ENCODE results near the gene DGLUCY.
"Not testable (repeated sequence)": the region's sequence is repeated elsewhere in the genome, so short reads cannot be mapped to it uniquely, and the experiment has no call there.

DGLUCY gene

DNA sequence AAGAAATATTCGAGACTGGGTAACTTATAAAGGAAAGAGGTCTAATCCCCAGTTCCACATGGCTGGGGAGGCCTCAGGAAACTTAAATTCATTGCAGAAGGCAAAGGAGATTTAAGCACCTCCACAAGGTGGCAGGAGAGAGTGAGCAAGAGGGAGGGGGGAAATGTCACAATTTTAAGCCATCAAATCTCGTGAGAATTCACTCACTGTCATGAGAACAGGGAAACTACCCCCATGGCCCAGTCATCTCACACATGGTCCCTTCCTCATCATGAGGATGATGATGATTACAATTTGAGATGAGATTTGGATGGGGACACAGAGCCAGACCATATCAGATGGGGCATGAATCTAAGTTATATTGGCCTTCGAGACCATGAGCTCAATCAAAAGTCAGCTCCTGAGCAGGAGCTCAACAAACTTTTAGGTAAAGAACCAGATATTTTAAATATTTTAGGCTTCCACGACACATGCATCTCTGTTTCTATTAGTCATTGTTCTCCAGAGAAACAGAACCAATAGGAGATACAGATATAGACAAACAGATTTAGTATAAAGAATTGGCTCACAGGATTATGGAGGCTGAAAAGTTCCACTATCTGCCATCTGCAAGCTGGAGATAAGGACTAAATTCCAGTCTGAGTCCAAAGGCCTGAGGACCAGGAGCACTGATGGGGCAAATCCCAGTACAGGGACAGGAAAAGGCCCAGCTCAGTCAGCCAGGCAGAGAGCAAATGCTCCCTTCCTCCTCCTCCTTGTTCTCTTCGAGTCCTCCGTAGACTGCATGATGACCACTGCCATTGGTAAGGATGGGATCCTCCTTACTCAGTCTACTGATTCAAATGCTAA lies 24.9 kb downstream of the DGLUCY start:
- peak; percentile 11 for DNase-seq (ENCODE audit: low read depth)

DNA sequence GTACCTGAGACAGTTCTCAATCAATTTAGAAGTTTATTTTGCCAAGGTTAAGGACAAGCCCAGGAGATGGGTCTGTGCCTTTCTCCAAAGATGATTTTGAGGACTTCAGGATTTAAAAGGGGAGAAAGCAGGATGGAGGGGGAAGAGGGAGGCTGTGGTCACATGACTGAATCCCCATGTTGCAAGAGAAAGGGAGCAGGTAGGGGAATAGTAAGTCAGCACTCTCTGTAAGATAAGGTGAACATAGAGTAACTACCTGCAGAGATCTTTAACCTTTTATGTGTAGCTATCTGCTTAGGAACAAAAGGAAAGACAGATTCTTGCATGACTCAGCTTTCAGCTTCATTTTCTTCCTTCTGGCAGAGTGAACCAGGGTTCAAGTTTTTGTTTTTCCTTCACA lies 25.9 kb downstream of the DGLUCY start:
- DNase-seq (ENCODE audit: low read depth): no peak

DNA sequence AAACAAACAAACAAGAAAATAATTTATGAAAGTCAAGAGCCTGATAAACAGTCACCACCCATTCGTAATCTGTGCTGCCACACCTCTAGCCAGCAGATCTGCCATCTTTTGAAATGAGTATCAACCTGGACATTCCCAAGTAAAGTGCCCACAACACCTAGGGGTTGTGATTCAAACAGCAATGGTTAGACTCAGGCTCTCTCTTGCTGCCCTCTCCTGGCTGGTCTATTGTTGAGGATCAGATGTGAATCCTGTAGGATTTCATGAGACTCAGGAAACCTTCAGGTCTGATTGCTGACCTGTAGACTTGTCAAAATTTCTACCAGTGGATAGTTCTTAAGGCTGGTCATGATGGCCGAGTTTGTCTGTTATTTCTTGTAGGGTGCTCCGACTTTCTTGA lies 26.8 kb downstream of the DGLUCY start:
- DNase-seq (ENCODE audit: low read depth): no peak

DNA sequence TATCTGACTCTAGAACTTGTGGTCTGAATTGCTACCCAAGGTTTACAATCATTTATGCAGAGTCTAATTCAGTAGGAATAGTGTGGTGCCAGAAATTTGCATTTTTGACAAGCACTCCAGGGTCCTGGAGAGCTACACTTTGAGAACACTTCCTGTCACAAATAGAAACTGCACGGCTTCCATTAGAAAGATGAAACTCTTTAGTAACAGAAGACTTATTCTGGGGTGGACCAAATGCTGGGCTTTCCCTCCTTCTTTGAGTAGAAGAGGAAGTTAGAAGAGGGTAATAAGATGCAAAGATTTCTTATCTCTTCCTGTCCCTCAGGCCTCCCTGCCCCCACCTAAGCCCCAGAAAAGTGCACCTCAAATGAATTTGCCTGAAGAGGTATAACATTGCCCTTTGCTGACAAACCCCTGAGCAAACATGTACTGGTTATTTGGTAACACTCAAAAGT lies 28.4 kb downstream of the DGLUCY start:
- no peak for DNase-seq (ENCODE audit: low read depth)

DNA sequence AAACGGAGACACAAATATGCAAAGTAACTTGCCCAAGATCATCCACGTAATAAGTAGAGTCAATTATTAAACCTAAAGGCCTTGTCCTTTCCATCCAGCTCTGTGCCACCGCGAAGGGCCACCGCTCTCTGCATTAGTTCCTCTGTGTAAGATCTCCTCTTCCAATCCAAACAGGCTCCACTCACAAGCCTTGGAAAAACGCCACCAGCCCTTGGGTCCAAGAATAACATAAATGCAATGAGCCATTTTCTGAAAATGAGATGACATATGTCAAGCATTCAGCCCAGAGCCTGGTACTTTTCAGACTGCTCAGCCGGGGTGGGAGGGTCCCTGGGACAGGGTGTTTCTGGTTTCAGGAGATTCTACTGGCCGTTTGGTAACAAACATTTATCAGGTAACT lies 30.0 kb downstream of the DGLUCY start:
- no peak for DNase-seq (ENCODE audit: low read depth)

DNA sequence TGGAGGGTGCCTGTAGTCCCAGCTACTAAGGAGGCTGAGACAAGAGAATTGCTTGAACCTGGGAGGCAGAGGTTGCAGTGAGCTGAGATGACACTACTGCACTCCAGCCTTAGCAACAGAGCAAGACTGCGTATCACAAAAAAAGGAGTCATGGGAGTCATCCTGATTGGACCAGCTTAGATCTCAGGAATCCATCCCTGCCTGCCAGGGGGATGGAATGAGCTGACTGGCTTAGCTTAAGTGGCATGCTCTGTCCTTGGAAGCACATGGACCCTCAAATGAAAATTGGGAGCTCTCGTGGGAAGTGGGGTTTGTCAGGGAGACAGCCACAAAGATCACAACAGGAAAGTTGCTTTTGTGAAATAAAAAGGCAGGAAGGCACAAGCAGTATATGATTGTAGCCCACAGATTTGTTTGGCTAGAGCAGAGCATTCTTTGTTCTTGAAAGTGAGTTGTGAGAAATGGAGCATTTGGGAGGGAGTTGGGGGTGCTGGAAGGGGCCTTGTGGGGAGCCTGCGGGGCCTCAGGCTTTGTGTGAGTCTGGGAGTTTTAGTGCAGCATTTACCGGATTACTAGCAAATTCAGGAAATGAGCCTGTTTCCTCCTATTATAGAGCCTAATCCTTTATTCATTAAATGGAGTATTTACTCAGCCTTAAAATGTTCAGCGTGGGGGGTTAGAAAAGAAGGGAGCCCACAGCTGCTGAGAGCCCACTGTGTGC lies 30.7 kb downstream of the DGLUCY start:
- DNase-seq (ENCODE audit: low read depth): no peak

DNA sequence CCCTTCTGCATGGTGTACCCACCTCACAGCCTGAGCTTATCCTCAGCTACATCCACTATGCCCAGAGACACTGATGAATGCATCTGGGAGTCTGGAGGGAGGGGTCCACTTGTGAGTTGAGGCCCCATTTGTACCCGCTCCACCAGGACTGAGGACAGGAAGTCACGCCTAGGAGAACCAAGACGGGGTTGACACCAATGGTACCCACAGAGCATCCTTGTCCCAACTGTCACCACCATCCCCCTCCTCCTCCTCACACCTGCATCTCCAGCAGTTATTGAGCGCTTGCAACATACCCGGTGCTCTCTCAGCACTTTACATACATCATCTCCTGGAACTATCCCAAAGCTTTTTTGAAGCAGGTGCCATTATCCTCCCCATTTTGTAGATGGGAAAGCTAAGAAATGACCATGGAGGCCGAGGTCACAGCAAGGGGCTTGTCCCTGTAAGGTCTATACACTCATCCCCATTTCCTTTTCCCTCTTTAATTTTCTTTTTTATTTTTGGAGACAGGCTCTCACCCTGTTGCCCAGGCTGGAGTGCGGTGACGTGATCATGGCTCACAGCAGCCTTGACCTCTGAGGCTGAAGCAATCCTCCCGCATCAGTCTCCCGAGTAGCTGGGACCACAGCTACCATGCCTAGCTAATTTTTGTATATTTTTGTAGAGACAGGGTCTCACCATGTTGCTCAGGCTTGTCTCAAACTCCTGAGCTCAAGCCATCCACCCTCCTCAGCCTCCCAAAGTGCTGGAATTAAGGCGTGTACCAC lies 31.7 kb downstream of the DGLUCY start:
- no peak for DNase-seq (ENCODE audit: low read depth)

DNA sequence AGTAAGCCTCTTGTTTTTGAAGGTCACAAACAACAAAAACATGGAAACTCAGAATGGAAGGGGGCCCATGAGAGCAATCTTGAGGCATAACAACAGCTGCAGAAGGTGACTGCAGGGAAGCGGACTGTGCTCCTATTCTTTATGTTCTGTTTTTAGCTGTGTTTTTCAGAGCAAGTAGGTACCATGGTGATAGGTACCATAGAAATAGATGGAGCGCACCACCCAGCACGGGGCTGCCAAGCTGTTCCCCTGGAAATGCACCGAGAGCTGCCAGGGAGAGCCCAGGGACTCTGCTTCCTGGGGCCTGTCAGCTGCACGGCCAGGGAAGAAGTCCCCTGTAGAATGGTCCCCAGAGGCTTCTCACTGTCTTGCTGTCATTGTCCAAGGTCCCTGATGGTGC lies 32.8 kb downstream of the DGLUCY start:
- DNase-seq (ENCODE audit: low read depth): no peak

DNA sequence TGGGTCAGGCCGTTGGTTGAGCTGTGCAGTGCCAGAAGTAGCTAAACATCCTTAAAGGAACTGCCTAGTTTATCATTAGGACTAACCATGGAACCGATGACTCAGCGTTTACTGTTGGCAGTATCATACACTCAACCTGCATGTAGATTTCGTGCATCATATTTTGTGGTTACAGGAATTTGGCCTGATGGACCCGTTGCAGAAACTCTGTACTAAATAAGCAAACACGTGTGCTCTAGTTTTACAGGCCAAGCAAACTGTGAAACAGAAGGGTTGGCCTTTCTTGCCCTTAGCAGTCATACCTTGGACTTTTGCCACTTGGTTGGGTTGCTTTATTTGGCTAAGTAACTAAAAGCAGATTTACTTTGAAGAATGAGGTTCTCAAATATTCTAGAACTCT lies 35.6 kb downstream of the DGLUCY start:
- no peak for DNase-seq (ENCODE audit: low read depth)

DNA sequence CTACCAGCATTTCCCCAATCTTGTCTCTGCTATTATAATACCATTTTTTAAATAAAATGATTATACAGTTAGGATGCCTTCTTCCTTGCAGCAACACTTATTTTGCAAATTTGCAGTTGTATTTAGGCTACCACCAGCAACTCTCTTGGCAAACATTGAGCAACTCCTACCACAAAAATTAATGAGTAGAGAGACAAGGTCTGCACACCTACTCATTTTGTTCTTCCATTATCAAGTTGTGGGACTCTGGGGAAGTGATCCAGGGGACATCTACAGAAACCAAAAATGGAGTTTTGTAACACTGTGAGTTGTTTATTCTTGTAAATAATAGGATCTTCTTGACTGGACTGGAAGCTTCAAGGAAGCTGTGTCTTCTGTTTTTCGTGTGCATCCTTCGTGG lies 38.6 kb downstream of the DGLUCY start:
- DNase-seq (ENCODE audit: low read depth): no peak

DNA sequence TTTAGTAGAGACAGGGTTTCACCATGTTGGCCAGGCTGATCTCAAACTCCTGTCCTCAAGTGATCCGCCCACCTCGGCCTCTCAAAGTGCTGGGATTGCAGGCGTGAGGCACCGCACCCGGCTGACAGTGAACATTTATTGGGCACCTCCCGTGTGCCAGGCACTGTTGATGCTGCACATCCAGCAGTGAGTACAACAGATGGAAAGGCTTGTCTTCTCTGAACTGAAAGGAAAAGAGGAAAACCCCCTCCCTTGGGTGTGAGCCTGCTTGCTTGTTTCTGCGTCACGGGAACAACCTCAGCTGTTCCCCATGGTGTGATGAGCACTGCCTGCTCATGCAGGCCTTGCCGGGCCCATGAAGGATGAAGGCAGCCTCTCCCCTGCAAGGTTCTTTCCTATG lies 39.5 kb downstream of the DGLUCY start:
- no peak for DNase-seq (ENCODE audit: low read depth)

DNA sequence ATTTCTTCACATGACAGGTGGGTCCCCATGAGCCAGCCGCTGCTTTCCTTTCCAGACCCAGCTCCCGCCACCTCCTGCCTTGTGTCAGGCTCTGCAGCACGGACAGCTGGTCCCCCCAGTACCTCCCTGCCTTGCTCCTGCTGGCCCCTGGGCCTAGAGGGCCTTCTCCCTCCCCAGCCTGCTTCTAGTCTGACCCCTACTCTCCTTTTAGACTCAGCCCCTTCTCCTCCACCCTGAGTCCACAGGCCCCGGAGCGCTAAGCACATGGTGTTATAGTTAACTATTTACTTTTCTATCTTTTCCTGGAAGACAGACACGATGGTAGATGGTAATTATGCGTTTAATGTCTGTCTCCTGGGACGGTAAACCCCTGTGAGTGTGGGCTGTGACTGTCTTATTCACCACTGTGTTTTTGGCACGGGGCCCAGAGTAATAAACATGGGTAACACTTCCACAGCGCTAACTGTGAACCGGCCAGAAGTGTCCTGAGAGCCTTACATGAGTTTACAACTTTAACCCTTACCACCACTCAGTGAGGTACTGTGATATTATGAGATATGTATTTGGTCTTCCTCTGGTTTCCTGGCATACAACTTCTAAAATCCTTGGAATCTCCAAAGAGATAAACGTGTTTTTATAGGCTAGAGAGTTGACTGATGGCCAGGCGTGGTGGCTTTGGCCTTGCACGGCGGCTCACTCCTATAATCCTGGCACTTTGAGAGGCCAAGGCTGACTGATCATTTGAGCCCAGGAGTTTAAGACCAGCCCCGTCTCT lies 41.2 kb downstream of the DGLUCY start:
- no peak for DNase-seq (ENCODE audit: low read depth)

DNA sequence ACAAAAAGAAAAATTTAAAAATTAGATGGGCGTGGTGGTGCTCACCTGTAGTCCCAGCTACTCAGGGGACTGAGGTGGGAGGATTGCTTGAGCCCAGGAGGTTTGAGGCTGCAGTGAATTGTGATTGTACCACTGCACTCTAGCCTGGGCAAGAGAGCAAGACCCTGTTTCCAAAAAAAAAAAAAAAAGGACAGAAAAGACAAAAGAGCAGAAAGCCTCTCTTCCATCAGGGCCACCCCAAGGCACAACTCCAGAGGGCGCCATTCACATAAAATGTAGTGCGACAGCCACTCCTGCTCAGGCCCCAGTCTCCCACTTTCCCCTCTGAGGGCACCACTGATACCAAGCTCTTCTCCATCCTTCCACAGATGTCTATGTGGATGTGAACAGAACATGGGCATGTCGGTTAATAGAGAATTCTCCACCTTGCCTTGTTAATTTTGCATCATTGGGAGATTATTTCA lies 41.8 kb downstream of the DGLUCY start:
- no peak for DNase-seq (ENCODE audit: low read depth)

DNA sequence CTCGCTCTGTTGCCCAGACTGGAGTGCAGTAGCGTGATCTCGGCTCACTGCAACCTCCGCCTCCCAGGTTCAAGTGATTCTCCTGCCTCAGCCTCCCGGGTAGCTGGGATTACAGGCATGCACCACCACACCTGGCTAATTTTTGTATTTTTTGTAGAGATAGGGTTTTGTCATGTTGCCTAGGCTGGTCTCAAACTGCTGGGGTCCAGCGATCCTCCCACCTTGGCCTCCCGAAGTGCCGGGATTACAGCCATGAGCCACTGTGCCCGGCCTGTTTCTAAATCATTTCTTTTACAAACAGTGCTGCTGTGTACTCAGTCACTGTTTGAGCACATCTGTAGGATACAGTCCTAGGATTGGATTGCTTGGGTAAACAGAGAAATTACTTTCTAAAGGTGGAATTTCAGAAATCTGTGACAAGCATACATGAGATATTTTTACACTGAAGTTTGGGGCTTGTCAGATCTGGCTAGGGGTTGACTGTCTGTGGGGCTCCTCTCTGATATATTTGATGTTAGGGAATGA lies 42.3 kb downstream of the DGLUCY start:
- not testable (repeated sequence) for DNase-seq (ENCODE audit: low read depth)

DNA sequence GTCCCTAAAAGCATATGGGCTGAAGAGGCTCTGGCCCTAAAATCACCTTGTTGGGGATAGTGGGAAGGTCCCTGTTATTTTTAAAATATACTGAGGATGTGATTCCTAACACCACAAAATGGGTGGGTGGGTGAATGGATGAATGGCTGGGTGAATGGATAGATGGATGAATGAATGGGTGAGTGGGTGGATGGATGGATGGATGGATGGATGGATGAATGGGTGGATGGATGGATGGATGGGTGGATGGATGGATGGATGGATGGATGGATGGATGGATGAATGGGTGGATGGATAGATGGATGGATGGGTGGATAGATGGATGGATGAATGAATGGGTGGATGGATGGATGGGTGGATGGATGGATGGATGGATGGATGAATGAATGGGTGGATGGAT lies 43.0 kb downstream of the DGLUCY start:
- not testable (repeated sequence) for DNase-seq (ENCODE audit: low read depth)

DNA sequence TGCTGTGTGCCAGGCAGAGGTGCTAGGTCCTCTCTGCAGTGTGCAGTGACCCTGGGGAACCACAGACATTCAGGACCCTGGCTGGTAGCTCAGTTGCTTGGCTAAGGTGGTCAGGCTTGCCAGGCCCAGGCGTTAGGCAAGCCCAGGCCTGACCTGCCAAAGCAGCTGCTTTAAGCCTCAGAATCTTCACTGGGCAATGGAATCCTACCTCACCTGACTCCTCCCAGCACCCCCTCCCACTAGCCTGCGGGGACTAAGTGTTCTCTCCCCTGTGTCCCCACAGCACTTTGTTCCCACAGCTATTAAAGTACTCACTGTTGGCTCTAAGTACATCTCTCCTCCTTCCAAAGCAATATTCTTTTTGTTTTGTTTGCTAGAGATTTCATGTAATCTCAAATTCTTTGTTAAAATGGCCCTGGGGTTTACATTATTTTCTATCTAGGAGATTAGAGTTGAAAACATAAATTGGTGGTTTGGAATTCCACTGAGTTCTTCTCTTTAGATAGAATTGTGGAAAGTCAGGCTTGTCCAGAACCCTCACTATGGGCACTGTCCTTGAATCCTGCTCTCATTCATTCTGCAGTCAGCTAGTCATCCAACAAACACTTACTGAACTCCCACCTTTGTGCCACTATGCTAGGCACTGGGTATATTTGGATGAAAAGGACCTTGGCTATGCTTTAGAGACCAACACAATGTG lies 44.4 kb downstream of the DGLUCY start:
- DNase-seq (ENCODE audit: low read depth): no peak

DNA sequence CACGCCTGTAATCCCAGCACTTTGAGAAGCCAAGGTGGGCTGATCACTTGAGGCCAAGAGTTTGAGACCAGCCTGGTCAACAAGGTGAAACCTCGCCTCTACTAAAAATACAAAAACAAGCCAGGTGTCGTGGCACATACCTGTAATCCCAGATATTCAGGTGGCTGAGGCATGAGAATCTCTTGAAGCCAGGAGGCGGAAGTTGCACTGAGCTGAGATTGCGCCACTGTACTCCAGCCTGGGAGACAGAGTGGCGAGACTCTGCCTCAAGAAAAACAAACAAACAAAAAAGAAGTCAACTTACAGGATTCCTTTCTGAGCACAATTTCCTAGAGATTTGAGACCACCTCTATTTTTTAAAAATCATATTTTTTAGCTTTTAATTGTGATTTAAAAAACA lies 45.3 kb downstream of the DGLUCY start:
- DNase-seq (ENCODE audit: low read depth): no peak

DNA sequence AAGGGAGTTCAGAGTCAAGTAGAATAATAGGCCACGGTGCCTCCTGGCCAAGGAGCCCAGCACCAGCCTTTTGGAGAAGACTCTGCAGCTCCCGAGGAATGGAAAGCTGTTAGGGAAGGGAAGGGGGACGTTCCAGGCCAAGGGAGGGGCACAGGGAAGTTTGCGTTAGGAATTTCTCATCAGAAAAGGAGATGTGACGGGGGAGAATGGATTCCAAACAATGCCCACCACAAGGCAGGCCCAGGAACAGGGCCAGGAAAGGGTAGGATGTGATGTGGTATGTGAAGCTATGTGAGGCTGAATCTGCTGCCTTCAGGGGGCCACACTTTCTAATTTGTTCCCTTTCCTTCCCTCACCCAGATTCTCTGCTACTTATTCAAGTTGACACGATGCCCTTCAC lies 46.0 kb downstream of the DGLUCY start:
- no peak for DNase-seq (ENCODE audit: low read depth)

DNA sequence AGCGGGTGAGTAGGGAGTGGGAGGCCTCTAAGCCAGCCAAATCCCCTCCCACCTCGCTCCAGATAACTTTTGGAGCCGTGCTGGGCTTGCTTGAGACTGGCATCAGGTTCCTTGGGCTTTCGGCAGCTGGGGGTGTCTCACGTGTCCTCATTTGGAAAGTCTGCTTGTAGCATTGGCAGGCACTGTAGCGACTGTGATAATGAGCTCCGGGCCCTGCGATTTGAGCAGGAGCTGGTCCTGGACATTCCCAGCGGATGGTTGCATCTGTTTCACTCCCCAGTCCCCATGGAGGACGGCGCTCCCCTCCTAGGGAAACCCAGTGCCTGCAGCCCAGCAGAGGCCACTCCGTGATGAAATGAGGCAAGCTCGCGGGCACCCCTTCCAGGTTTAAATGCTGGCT lies 49.4 kb downstream of the DGLUCY start:
- no peak for DNase-seq (ENCODE audit: low read depth)

DNA sequence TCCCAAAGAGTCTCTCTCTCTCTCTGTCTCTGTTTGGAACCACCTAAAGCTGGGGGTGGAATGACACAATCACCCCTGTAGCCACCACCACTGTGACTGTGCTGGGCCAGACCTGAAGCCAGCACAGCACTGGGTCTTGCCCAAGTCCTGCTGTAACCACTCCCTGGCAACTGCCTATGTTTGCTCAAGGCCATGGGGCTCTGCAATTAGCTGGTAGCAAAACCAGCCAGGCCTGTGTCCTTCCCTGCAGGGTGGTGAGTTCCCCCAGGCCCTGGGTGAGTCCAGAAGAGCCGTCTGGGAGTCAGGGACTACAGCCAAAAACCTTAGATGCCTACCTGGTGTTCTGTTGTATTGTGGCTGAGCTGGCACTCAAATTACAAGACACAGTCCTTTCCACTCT lies 50.8 kb downstream of the DGLUCY start:
- no peak for DNase-seq (ENCODE audit: low read depth)

DNA sequence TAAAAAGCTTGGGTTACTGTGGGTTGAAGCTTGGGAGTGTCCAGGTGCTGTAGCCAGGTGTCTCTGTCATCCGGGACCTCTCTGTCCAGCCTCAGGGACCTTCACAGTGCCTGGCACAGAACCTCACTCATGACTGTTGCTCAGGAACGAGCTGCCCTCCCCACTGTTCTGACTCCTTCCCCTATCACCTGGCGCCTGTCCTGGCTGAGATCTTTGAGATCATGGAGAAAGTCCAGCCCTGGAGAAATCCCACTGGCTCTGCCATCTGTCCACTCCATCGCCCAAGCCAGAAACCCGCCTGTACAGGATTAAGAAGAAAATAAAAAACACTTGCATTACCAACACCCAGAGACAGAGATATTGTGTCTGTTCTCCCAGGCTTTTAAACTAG lies 53.5 kb downstream of the DGLUCY start:
- no peak for DNase-seq (ENCODE audit: low read depth)
